HG02885 (cell line): ENCODE measurements around the gene MYF6.
"Not testable (repeated sequence)": the region's sequence is repeated elsewhere in the genome, so short reads cannot be mapped to it uniquely, and the experiment has no call there.

Experiments
- ATAC-seq: cut with Tn5 transposase; IDR thresholded peaks from one replicate; pipeline ENCODE4 v1.9.1; 2021; ENCODE audit warnings: mild to moderate bottlenecking; ENCODE audit not compliant: unreplicated experiment, poor library complexity

Gene MYF6

DNA sequence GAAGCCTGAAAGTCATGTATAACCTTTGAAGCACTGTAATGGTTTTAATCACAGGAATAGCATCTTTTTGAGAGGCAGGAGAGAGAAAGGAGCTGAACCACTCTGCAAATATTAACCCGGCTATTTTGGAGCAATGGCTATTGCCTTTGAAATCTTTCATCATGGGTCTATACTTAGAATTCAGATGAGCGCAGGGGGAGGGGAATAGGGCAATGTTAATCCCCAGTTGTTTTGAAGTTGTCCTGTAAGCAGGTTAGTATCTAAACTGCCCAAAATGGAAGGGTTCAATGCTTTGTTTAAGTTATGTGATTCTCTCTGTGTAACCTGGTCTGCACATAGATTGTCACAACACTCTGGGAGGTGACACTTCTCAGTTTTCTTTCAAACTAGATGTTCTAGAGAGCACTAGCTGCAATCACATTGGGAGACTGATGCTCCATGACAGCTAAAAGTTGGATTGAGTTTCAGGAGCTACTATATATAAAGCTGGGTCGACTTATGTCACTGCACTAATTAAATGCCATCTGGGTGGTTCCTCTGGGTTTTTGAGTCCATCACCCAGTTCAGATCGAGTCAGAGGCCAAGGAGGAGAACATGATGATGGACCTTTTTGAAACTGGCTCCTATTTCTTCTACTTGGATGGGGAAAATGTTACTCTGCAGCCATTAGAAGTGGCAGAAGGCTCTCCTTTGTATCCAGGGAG lies at the start of gene MYF6:
TSS of gene MYF6 (plus strand) at position 509 of the 704 bp plus-strand sequence. CDS start at position 595, 86 bp downstream.
- ATAC-seq = no peak

DNA sequence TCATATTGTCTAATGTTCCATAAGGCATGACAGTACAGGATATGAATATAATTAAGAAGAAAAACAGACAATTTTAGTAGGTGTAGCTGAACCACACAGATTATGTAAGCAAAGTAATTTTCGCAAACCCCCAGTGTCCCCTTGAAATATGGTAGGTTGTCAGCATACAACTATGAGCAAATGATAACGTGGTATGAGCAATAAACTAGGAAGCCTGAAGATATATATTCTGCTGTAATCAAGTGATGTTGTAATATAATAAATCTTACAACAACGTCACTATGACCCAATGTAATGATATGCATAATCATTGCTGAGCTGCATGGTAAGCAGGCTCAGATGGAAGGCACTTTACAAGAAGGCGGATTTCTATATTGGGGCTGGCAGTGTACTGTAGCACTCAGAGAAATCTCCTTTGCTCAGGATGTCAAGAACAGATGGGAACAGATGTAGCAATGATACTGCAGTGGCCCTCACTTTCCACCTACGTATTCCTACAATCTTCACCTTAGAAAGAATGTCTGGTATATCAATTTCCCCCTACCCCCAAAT lies 47.8 kb upstream of the MYF6 start:
- no peak for ATAC-seq

DNA sequence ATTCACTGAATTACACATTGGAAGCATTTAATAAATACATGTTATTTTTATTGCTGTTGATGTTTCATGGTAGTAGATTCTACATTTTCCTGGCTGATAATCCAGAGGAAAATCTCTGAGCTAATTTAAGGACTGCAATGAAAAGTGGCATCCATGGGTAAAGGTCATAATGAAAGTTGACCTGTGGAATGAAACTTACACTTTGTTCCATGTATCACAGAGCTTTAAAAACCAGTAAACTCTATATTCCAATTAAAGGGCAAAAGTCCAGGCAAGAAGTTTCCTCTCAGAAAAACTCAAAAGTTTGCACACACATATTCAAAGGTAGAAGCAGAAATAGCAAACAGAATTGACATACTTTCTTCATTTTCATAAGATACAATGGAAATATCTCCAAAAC lies 44.8 kb upstream of the MYF6 start:
- no peak for ATAC-seq

DNA sequence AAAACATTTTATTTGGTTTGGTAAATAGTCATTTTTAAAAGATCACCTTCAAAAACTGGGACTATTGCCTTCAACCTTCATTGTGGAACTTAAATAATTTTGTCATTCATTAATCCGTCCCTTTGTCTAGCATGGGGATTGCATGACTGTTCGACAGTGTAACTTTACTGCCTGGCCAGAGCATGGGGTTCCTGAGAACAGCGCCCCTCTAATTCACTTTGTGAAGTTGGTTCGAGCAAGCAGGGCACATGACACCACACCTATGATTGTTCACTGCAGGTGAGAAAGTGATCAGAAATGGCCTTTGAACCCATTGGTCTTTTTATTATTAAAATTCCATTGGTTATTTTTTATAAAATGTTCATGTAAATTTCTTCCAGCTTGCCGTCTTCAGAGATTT lies 37.2 kb upstream of the MYF6 start:
- ATAC-seq = no peak

DNA sequence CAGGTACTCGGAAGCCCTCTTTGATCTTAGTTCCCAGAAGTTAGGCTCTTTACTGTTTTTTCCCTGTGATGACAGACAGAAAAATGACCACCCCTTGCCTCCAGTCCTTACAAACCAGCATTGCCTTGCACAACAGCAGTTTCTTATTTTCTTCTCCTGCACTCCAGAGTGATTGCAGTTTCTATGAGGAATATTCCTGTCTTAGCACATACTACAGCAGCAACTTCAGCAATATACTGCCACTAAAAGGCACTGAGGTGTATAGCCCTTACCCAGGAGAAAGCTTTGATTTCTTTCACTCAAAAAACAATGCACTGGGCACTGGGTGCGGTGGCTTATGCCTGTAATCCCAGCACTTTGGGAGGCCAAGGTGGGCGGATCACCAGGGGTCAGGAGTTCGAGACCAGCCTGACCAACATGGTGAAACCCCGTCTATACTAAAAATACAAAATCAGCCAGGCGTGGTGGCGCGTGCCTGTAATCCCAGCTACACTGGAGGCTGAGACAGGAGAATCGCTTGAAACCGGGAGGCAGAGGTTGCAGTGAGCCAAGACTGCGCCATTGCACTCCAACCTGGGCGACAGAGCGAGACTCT lies 31.3 kb upstream of the MYF6 start:
- ATAC-seq = not testable (repeated sequence)

DNA sequence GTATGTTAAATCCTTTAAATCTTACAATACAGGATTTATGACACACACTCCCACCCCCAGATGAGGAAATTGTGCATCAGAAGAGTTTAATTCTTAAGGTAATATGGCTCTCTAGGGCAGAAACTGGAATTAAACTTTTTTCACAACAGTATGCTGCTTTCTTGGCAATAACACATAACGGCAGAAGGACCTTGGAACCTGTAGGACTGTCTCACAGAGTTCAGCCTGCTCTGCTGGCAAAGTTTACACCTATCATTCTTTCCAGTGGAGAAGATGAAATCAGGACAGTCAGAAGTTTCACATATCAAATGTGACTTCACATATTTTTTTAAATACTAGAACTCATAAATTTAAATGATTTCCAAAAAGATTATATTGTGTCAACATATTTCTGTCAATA lies 30.6 kb upstream of the MYF6 start:
- no peak for ATAC-seq

DNA sequence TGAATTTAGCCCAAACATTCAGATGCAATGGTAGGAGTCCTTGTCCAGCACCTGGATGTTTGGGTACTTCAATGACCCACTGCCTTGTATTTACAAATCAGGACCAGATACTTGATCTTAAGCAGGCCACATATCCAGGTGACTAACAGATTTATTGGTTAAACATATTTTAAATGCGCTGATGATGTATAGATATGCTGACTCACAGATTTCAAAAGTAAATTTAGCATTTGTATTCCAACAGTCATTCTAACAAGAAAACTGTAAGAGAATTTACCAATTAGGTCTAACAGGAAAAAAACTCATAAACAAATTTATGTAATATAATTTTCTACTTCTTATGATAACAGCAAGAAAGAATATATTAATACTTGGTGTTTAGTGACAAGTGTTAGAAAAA lies 29.4 kb upstream of the MYF6 start:
- ATAC-seq = no peak

DNA sequence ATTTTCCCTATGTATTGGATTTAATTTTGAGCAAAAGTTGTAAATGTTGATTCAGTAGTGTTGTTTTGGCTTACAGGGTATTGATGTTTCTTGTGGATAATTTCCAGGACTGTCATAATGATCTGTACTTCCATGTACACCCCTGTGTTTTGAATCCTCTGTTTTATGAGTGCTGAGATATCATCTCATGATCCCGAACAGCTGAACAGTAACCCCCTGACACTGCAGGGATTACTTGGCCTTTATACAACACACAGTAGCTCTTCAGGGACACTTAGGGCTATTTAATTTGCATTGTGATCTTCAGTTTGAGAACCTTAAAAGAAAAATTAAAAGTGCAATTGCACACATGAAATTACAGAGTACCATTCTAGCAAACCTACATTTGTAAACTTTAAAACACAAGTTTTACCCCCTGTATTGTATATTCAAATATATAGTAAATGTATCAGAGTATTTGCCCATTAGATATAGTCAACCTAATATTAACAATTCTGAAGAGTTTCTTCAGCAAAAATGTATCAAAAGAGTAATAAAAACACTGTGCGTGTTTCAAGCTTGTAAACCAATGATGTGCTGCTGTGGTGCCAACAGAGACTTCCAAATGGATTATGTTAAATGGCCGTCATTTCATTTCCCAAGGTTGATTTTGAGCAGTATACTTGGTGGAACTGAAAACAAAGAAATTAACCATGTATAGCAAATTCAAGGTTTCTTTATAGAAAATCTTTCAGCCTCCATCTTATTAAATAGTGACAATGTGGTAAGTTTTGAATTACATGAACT lies 27.9 kb upstream of the MYF6 start:
- no peak for ATAC-seq

DNA sequence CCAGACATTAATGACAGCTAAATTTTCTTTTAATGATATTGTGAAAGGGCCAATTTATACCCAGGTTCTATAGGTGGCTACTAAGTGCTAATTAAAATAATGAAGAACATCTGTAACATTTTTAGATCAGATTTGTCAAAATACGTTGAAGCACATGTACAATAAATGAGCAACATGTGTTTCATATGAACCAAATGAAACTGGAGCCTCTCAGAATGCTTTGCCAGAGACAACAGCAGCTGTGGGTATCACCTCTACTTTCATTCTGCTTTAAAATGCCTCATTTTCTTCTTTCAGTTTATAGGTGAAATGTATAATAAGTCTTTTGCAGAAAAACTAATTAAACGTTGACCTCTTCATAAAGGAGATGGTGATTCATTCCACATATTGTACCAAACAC lies 26.1 kb upstream of the MYF6 start:
- peak; percentile 79 for ATAC-seq

DNA sequence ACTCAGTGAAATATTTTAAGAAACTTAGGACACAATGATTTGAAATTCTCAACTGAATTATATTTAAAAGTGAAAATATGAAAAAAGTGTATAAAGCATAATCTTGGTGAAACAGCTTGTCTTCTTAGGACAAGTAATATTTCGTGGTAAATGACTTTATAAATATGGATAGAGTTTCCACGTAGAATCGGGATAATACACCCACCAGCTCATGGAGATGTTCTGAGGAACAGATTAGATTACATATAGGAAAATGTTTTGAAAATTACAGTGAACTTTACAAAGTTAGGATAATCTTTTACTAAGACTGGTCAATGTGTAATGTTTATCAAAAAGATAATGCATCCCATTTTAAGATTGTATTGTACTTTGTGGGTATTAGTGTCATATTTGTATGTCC lies 25.6 kb upstream of the MYF6 start:
- no peak for ATAC-seq

DNA sequence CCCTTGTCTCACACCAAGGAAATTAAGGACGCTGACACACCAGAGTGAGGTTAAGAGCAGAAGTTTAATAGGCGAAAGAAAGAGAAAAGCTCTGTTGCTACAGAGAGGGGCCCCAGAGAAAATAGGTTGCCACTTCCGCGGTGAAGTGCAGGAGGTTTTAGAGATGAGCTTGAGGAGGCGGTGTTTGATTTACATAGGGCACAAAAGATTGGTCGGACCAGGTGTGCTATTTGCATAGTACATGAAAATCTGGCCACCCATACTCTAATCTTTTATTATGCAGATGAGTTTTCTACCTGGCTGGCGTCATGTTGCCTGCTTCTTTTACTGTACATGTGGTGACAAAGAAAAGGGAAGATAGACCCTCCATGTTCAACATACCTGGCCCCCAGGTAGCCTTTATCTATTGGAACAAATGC lies 23.3 kb upstream of the MYF6 start:
- ATAC-seq = no peak

DNA sequence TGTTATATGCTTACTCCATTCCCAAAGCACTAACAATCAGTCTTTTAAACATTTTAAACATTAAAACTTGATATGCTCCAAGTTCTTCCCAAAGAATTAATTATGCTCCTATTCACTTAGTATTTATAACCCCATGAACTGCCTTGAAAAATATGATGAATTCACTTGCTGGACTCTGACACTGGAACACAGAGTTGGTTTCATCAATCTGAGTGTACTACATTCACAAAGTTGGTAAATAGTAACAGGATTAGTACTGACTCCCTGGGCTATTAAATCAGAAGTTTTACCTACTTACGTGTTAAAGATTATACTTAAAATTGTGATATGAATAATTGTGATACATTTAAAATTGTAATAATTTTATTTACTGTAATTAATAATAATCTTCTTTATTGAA lies 17.3 kb upstream of the MYF6 start:
- ATAC-seq = no peak

DNA sequence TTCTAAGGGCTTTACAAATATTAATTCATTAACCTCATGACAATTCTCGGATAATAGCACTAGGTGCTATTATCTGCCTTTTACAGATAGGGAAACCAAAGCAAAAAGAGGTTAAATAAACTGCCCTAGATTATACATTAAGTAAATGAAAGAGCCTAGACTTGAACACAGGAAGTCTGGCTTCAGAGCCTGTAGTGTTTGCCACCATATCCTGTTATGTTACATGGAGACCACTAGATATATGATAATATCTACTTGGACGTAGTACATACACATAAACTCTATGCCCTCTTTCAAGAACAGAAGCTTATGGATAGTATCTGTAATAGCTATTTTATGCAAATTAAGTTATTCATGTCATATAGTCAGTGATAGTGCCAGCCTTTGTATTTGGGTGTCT lies 16.9 kb upstream of the MYF6 start:
- ATAC-seq = no peak

DNA sequence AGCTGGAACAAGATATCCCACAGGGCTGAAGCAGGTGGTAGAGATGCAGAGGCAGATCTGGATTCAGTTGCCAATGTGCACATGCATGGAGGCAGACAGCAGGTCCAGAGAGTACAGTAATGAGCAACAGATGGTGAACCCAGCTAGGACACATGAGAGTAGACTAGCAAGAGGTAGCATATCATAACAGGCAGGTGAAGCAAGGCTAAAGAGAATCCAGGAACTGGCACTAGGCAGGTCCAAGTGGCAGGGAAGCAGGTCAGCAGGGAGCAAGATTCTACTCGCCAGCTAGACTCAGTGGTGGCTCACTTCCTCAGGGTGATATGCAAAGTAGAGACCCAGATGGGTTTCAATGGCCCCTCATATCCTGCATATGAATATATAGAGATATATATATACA lies 15.3 kb upstream of the MYF6 start:
- ATAC-seq = peak; percentile 61

DNA sequence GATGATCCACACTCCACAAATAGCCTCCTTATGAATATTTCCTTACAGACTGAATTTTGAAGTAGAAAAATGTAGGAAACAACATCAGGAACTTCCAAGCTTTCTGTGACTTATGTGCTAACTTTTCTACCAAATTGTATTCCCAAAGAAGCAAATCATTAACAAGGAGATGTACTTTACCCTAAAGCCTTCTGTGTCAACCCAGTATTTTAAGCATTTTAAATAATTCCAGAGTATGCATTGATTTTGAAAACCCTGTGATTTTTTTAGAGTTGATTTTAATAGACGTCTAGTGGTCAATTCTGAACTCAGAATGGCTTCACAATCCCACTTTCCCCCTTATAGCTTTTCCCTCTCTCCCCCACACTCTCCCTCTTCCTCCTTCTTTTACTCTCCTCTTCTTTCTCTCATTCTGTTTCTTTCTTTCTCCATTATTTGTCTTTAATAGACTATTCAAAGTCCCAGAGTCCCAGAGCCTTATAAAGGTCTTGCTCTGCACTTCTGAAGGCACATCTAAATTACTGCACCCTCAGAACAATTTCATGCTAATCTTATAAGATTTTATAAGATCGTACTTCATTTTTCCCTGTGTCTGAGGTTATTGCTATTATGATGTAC lies 10.1 kb upstream of the MYF6 start:
- no peak for ATAC-seq

DNA sequence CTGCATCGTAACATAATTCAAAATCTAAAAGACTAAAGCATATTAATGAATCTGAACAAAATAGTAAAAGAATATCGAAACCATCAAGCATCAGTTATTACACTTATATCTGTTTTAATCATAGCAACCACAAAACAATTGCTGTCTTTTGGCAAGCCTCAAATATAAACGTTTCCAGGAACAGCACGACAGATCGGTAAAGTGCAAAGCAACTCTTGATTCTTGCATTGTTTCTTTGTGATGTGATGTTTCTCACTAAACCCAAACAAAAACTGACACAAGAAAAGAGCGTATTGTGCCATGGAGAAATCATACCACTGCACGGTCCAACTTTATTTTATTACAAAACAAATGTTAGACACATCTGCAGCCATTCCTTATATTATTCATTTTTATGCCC lies 9.2 kb upstream of the MYF6 start:
- no peak for ATAC-seq

DNA sequence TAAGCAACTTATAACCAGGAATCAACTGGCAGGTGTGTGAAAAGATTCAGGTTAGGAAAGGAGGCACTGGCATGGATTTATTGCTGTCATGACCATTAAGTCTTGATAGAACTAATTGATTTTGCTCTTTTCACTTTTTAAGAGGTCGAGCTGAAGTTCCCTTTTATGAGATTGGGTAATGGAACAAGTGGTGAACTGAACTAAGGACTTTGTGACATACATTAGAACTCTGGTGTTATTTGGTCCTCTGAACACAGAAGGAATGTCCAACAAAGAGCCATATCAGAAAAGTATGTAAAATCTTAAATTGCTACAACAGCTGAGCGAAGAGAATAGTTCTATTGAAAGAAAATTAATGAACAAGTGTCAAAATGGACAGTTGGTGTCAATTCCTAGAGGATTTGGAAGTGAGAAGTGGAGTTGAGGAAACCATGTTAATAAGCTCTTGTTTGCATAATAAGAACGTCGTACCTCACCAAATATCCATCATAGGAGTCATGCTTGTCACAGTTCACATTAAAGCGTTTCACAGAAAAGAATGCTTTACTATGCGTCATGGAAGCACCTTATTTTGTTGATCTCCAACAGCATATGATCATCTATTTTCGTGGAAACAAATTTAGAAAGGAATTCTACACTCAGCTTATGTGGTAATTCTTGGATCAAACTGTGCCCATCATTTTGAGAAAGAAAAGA lies 8.4 kb upstream of the MYF6 start:
- no peak for ATAC-seq

DNA sequence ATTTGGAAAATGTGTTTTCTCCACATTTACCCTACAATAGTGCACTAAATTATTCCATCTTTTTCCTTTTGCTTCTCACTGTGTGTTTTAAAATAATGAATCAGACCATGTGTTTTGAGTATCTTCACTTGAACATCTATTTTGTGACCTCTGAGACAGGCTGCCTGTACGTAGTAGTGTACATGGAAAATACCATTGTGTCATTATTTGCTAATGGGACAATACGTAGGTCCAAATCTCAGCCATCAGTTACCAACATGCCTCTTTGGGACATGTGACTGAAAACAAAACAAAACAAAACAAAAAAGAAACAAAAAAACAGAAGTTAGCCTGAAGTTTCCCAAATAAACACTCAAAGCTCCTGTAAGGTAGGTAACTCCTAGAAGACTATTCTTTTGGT lies 7.1 kb upstream of the MYF6 start:
- no peak for ATAC-seq

DNA sequence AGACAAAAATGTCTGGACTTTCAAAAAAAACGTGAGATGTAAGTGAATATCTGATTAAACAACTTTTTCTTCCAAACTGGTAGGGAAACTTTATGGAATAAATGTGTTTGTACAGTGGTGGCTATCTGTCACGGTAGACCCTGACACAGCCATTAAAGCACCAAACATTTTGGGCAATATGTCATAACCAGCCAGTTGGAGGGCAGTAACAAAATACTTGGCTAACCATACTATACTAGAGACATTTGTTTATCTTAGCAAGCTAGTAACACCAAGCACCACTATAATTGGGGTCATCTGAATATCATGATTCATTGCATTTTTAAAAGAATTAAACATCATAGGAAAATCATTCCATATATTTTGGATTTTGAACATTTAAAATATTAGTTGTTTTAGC lies 6.0 kb upstream of the MYF6 start:
- ATAC-seq = no peak
